ENCODE results near the gene B4GALT6.

The B4GALT6 gene

DNA sequence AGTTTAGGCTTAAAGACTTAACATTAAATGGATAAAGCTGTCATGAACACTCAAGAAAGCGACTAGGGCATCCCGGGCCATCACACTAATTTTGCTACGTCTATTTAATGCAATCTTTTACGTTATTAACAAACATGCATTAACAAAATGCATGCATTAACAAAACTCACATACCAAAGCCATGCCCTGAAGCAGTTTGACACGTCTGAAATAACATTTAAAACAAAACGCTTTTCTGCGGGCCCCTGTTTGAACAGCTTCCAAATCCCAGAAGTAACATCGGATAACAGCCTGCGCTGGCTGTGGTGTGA is 458 bp downstream of the B4GALT6 start:
- no peak for DNase-seq (ENCODE audit: low read depth)
- TF ChIP-seq, protein P1, sequence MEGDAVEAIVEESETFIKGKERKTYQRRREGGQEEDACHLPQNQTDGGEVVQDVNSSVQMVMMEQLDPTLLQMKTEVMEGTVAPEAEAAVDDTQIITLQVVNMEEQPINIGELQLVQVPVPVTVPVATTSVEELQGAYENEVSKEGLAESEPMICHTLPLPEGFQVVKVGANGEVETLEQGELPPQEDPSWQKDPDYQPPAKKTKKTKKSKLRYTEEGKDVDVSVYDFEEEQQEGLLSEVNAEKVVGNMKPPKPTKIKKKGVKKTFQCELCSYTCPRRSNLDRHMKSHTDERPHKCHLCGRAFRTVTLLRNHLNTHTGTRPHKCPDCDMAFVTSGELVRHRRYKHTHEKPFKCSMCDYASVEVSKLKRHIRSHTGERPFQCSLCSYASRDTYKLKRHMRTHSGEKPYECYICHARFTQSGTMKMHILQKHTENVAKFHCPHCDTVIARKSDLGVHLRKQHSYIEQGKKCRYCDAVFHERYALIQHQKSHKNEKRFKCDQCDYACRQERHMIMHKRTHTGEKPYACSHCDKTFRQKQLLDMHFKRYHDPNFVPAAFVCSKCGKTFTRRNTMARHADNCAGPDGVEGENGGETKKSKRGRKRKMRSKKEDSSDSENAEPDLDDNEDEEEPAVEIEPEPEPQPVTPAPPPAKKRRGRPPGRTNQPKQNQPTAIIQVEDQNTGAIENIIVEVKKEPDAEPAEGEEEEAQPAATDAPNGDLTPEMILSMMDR (conservative IDR thresholded peaks at IDR 0.05; ENCODE audit: control insufficient read depth, insufficient read depth, low read depth, low read length), result no peak
- peak overlapping the region; percentile 73 for H3K4me3 ChIP-seq (ENCODE audit: control insufficient read depth, low read depth, low read length)

DNA sequence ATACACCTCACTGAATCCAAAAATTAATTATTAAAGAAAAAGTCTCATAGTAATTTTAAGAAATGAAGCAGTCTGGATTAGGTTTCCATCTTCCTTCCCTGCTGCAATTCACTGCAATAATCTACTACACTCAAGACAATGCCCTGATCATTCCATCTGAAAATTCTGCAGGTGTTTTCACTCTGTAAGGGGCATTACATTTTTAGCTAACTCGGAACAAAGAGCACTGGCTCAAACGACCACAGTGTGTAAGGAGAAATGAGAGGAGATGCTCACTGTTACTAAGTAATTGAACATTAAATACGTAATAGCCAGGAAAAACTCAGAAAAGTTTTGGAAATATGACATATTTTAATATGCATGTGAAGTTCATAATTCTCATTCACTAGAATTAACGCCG is 1.3 kb downstream of the B4GALT6 start:
- TF ChIP-seq, protein P1 (conservative IDR thresholded peaks at IDR 0.05; ENCODE audit: control insufficient read depth, insufficient read depth, low read depth, low read length), result no peak
- no peak overlapping the region for H3K4me3 ChIP-seq (ENCODE audit: control insufficient read depth, low read depth, low read length)
- no peak for DNase-seq (ENCODE audit: low read depth)

DNA sequence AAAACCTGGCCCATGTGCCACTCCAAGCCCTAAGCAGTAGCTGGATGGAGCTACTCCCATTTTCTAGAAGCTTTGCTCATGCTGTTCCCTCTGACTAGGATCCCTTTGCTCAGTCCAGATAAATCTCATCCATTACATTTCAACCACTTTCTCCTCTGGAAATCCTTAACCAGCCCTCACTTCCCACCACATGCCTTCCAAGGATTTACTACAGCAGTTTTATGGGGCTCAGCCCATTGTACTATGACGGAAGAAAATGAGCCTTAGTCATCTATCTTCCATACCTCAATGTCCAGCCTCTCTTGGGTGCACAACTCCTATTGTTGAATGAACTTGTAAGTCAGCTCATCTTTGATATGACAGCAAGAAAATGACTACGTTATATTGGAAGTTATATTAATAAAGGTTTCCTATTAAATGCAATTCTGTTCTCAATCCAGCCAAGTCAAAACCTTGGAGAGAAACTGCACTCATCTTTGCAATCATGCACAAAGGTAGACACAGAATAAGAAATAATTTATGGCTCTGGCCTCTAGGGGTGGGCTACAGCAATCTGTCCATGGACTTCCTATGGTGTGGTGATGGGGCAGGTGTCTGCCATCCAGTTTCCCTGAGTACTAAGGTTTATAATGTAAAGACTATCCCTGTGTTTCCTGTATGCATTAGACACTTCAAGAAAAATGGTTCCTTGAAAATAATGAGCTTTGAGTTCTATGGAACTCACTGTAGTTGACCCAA is 3.4 kb downstream of the B4GALT6 start:
- TF ChIP-seq, protein P1 (conservative IDR thresholded peaks at IDR 0.05; ENCODE audit: control insufficient read depth, insufficient read depth, low read depth, low read length), result no peak
- peak; percentile 18 for DNase-seq (ENCODE audit: low read depth)
- no peak overlapping the region for H3K4me3 ChIP-seq (ENCODE audit: control insufficient read depth, low read depth, low read length)

DNA sequence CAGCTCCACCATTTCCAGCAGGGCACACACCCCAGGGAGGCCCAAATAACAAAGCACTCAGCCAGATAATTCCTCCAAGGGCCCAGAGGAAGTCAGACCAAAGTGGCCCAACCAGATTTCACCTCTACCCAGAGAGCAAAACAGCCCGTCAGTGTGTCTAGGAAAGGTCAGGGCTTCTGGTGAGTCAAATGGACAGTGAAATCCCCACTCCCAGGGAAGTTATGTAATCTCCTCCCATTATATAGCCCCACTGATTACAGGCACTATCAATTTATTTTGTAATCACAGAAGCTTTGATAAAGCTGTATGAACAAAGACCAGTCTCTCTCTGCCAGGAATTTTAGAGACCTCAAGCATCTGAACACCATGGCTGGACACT is 4.0 kb downstream of the B4GALT6 start:
- TF ChIP-seq, protein P1 (conservative IDR thresholded peaks at IDR 0.05; ENCODE audit: control insufficient read depth, insufficient read depth, low read depth, low read length), result no peak
- no peak overlapping the region for H3K4me3 ChIP-seq (ENCODE audit: control insufficient read depth, low read depth, low read length)
- peak; percentile 35 for DNase-seq (ENCODE audit: low read depth)

DNA sequence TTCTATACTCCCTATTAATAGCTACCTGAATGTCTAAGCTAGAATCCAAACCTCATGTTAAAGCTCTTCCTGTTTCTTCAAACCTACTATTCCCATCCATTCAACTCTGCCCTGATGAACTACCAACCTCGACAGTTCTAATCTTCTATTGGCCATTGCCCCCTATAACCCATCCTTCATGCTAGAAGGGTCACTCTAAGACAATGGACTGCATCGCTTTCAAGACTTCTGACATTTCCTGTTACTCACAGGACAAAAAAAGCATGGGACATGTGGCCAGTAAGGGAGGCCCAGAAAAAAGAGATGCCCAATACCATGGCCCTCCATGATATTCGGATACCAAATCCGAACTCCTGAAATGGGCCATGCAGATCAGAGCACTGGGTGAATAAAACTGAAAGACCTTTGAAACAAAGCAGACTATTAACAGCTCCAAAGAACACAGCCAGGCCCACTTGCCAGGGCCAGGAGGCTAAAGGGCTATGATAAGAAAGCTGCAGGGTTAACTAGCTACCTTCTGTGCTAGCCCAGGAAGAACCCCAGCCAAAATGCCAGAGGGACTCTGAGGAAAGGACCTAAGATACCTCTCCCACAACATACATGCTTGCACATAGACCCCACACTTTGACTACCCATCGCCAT is 4.5 kb downstream of the B4GALT6 start:
- no peak for DNase-seq (ENCODE audit: low read depth)
- H3K4me3 ChIP-seq (ENCODE audit: control insufficient read depth, low read depth, low read length), result no peak overlapping the region
- TF ChIP-seq, protein P1 (conservative IDR thresholded peaks at IDR 0.05; ENCODE audit: control insufficient read depth, insufficient read depth, low read depth, low read length), result no peak

DNA sequence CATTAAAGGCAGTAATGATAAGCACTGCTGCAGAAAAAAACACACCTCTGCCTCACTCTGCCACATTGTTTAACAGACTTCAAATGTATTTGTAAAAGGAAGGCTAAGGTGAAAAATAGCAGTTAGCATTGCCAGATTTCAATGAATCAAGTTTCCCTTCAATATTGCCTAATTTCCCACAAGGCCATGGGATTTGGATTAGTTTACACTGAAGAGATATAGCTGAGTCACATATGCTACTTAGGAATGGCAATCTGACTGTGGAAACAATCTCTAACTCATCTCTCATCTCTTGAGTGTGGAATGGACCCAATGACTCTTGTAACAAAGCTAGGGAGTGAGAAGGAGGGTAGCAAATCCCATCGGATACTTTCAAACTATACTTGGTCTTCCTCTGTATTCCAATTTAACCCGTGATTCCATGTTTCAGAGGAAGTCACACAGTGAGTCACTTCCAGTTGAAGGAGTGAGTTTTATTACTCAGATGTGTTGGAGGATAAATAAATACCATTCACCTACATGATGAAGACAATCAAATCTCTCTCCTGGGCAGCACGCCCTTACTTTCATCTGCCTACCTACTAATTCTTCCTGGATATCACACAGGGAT is 5.1 kb downstream of the B4GALT6 start:
- TF ChIP-seq, protein P1 (conservative IDR thresholded peaks at IDR 0.05; ENCODE audit: control insufficient read depth, insufficient read depth, low read depth, low read length), result no peak
- peak; percentile 91 for DNase-seq (ENCODE audit: low read depth)
- H3K4me3 ChIP-seq (ENCODE audit: control insufficient read depth, low read depth, low read length), result no peak overlapping the region
